Measurements from ENCODE around the gene LMOD3. TPM values are rescaled to one million over a fixed set of nuclear protein-coding genes. Genes with fewer than 3 reads are reported as not detected.

LMOD3 gene
- total and polyA plus RNA-seq, 2 of the 8 experiments (the other 6 are each of a cell fraction or from before 2014, with no cell fraction given): not detected

- FAIRE-seq (no peak), DNase-seq (ENCODE audit: low read depth in 1 of 2, low spot score in 2 of 2) (no peak)
- Histone ChIP-seq H4K5ac (ENCODE audit: insufficient read length, low read depth, low read length) (no peak overlapping the region), H4K8ac (ENCODE audit: extremely low read depth, insufficient read depth, low read length) (no peak overlapping the region), H3K4me1 (replicated peaks in 1 of 4; ENCODE audit: control insufficient read depth in 3 of 4, insufficient read depth in 4 of 4, low read length in 3 of 4) (no peaks in the 10 kb centered on the region), H3K36me3 (ENCODE audit: control insufficient read depth in 2 of 4, insufficient read depth in 4 of 4, low read length in 3 of 4) (no peaks in the 10 kb centered on the region), H3K14ac (ENCODE audit: insufficient read length) (no peak overlapping the region), H3K27ac (ENCODE audit: low read depth, low read length) (no peak overlapping the region), H4K91ac (replicated peaks; ENCODE audit: insufficient read length, low read length) (no peak overlapping the region), H3K9me3 (ENCODE audit: insufficient read depth in 2 of 2, low read depth in 1 of 2, low read length in 1 of 2) (no peaks in the 10 kb centered on the region), H3K4ac (replicated peaks; ENCODE audit: insufficient read length, low read depth, low read length) (no peak overlapping the region), H3K27me3 (replicated peaks in 1 of 4; ENCODE audit: control insufficient read depth in 3 of 4, extremely low read depth in 1 of 4, insufficient read depth in 3 of 4, low read length in 3 of 4) (no peaks in the 10 kb centered on the region), H2BK20ac (ENCODE audit: low read length) (no peak overlapping the region), H3K18ac (ENCODE audit: extremely low read depth, low read length) (no peak overlapping the region), H3K23me2 (ENCODE audit: low read depth, low read length) (no peaks in the 10 kb centered on the region), H2BK15ac (ENCODE audit: low read length) (no peak overlapping the region), H3K79me1 (ENCODE audit: low read depth, low read length) (no peaks in the 10 kb centered on the region), H2BK120ac (replicated peaks; ENCODE audit: low read depth, low read length) (no peak overlapping the region), H3K9ac (replicated peaks in 1 of 4; ENCODE audit: extremely low read depth in 1 of 4, low read depth in 3 of 4, low read length in 3 of 4) (no peak overlapping the region), H2AK5ac (ENCODE audit: low read depth, low read length) (no peak overlapping the region), H2BK12ac (ENCODE audit: low read depth, low read length) (no peak overlapping the region), H2AFZ (ENCODE audit: low read length) (peak overlapping the region; percentile 72; the same call in 1 of the 2 replicates), H4K20me1 (replicated peaks in 1 of 2; ENCODE audit: control insufficient read depth in 1 of 2, insufficient read depth in 2 of 2, low read length in 2 of 2) (no peaks in the 10 kb centered on the region), H3K56ac (replicated peaks; ENCODE audit: insufficient read length, low read depth, low read length) (no peak overlapping the region), H3K23ac (ENCODE audit: insufficient read length) (no peak overlapping the region), H3K4me3 (ENCODE audit: extremely low read depth in 1 of 4, insufficient read depth in 2 of 4, low read depth in 3 of 4, low read length in 4 of 4) (no peak overlapping the region), H3K79me2 (ENCODE audit: control insufficient read depth in 1 of 2, insufficient read depth in 2 of 2, low read length in 2 of 2) (no peaks in the 10 kb centered on the region), H3K4me2 (ENCODE audit: insufficient read depth in 1 of 2, low read depth in 2 of 2, low read length in 2 of 2) (no peak overlapping the region), H2BK5ac (ENCODE audit: low read depth, low read length) (no peak overlapping the region)
- ChIA-PET CTCF (ENCODE audit: partially characterized antibody) (interaction anchor here (0.6 to 6.3 kb wide), 23 partner anchors 10 to 1120 kb away, joined by 3 to 59 read pairs (median 6); no protein-coding TSS in a partner anchor), POLR2A (ENCODE audit: partially characterized antibody) (interaction anchor here (0.7 kb wide), 1 partner anchor 52 kb away, joined by 3 read pairs; no protein-coding TSS in a partner anchor)
- 91% methylated on average over 8 of the region's 8 CpGs; no CpG with 5 or more reads in 1 of the 2 experiments for WGBS, 2 experiments (ENCODE audit: extremely low coverage in 1 of 2, insufficient coverage in 1 of 2, insufficient read length in 1 of 2, insufficient replicate concordance in 2 of 2, low coverage in 1 of 2, low lambda C conversion rate in 2 of 2, missing lambda C conversion rate in 1 of 2)
- TF ChIP-seq CREB1 (IDR thresholded peaks at IDR 0.05): no peak
- no peak for TF ChIP-seq SIX5 (IDR thresholded peaks at IDR 0.05; ENCODE audit: low read depth, low read length)
- TF ChIP-seq CEBPB (IDR thresholded peaks at IDR 0.05; ENCODE audit: low read depth, low read length): no peak
- TF ChIP-seq TCF12 (IDR thresholded peaks at IDR 0.05; ENCODE audit: low read depth, low read length): no peak
- TF ChIP-seq SP4 (IDR thresholded peaks at IDR 0.05; ENCODE audit: low read length): no peak
- no peak for TF ChIP-seq NANOG (IDR thresholded peaks at IDR 0.05; ENCODE audit: insufficient read depth, low read depth, low read length, poor library complexity, severe bottlenecking)
- TF ChIP-seq BCL11A (IDR thresholded peaks at IDR 0.05; ENCODE audit: low read depth in 2 of 2, low read length in 2 of 2): no peak
- no peak for TF ChIP-seq SIN3A (conservative IDR thresholded peaks at IDR 0.05 in 1 of 2, IDR thresholded peaks at IDR 0.05 in 1 of 2; ENCODE audit: low read depth in 1 of 2, low read length in 2 of 2)
- no peak for TF ChIP-seq MAX (IDR thresholded peaks at IDR 0.05)
- TF ChIP-seq SRF (IDR thresholded peaks at IDR 0.05; ENCODE audit: low read depth, low read length): no peak
- no peak for TF ChIP-seq CHD2 (IDR thresholded peaks at IDR 0.05; ENCODE audit: low read length)
- no peak for TF ChIP-seq RBBP5 (IDR thresholded peaks at IDR 0.05; ENCODE audit: borderline replicate concordance, low read depth, low read length)
- TF ChIP-seq HDAC2 (IDR thresholded peaks at IDR 0.05; ENCODE audit: borderline replicate concordance in 1 of 2, low read depth in 2 of 2, low read length in 2 of 2): no peak
- no peak for TF ChIP-seq EGR1 (IDR thresholded peaks at IDR 0.05; ENCODE audit: borderline replicate concordance, low read depth, low read length)
- no peak for TF ChIP-seq CTBP2 (IDR thresholded peaks at IDR 0.05; ENCODE audit: borderline replicate concordance, insufficient read depth, insufficient read length, low read length)
Measured at GRCh38 chr3:69121950-69122349, 445 bp downstream of the LMOD3 start.

All from H1 (cell line).